Measurements from ENCODE around the gene MDP1. TPM values are rescaled to one million over a fixed set of nuclear protein-coding genes. Genes with fewer than 3 reads are reported as not detected.

Gene MDP1
- total RNA-seq, 6 experiments from 2014 or later = 9.8 to 14.4 (median 12.3) TPM

- no peaks in the 10 kb centered on the region for H3K36me3 Mint-ChIP-seq (ENCODE audit: low read depth)
- H3K4me1 Mint-ChIP-seq (ENCODE audit: low read depth) = peaks cover 18% of the 10 kb centered on the region; the same call in 1 of the 2 replicates
- no peaks in the 10 kb centered on the region for H3K27me3 Mint-ChIP-seq (ENCODE audit: insufficient read depth)
- H3K4me3 Mint-ChIP-seq = no peak overlapping the region
- H3K27ac Mint-ChIP-seq = no peak overlapping the region
- no peaks in the 10 kb centered on the region for H3K9me3 Mint-ChIP-seq
- TF ChIP-seq CTCF (IDR thresholded peaks at IDR 0.05) = no peak
- DNase-seq = no peak
Observed at GRCh38 chr14:24261256-24261968, 45.5 kb upstream of the MDP1 start.

- no peaks in the 10 kb centered on the region for H3K9me3 Mint-ChIP-seq
- no peak for DNase-seq
- peaks cover 18% of the 10 kb centered on the region; the same call in 1 of the 2 replicates for H3K4me1 Mint-ChIP-seq (ENCODE audit: low read depth)
- no peak for TF ChIP-seq CTCF (IDR thresholded peaks at IDR 0.05)
- H3K27ac Mint-ChIP-seq = no peak overlapping the region
- no peaks in the 10 kb centered on the region for H3K27me3 Mint-ChIP-seq (ENCODE audit: insufficient read depth)
- H3K4me3 Mint-ChIP-seq = no peak overlapping the region
- H3K36me3 Mint-ChIP-seq (ENCODE audit: low read depth) = no peaks in the 10 kb centered on the region
Observed at GRCh38 chr14:24260780-24261157, 44.9 kb upstream of the MDP1 start.

GRCh38 chr14:24260026-24260779, 44.3 kb upstream of the MDP1 start:
- Mint-ChIP-seq H3K27me3 (ENCODE audit: insufficient read depth) (no peaks in the 10 kb centered on the region), H3K9me3 (no peaks in the 10 kb centered on the region), H3K27ac (no peak overlapping the region), H3K4me1 (ENCODE audit: low read depth) (peaks cover 18% of the 10 kb centered on the region; the same call in 1 of the 2 replicates), H3K36me3 (ENCODE audit: low read depth) (no peaks in the 10 kb centered on the region), H3K4me3 (no peak overlapping the region; the same call in 1 of the 2 replicates)
- no peak for TF ChIP-seq CTCF (IDR thresholded peaks at IDR 0.05)
- no peak for DNase-seq

- Mint-ChIP-seq H3K27me3 (ENCODE audit: insufficient read depth) (peaks cover 1% of the 10 kb centered on the region; the same call in 1 of the 2 replicates), H3K27ac (no peak overlapping the region; the same call in 1 of the 2 replicates), H3K36me3 (ENCODE audit: low read depth) (no peaks in the 10 kb centered on the region), H3K9me3 (no peaks in the 10 kb centered on the region), H3K4me1 (ENCODE audit: low read depth) (peaks cover 18% of the 10 kb centered on the region; the same call in 1 of the 2 replicates), H3K4me3 (no peak overlapping the region; the same call in 1 of the 2 replicates)
- no peak for TF ChIP-seq CTCF (IDR thresholded peaks at IDR 0.05)
- DNase-seq = no peak
Observed at GRCh38 chr14:24259282-24260025, 43.6 kb upstream of the MDP1 start.

GRCh38 chr14:24258548-24259265, 42.8 kb upstream of the MDP1 start:
- H3K27ac Mint-ChIP-seq = no peak overlapping the region

More at GRCh38 chr14:24258548-24259265, 42.8 kb upstream of the MDP1 start:
- Mint-ChIP-seq H3K27me3 (ENCODE audit: insufficient read depth) (peaks cover 2% of the 10 kb centered on the region; the same call in 1 of the 2 replicates), H3K4me1 (ENCODE audit: low read depth) (peaks cover 18% of the 10 kb centered on the region; the same call in 1 of the 2 replicates), H3K9me3 (no peaks in the 10 kb centered on the region), H3K4me3 (no peak overlapping the region), H3K36me3 (ENCODE audit: low read depth) (no peaks in the 10 kb centered on the region)
- DNase-seq = no peak
- no peak for TF ChIP-seq CTCF (IDR thresholded peaks at IDR 0.05)
